Testis (tissue), 2 donors: ENCODE data around the gene DENND2A.

Source experiments
- CTCF ChIP-seq, 3 experiments: fragments of 450-650 bp in 2 of 3; fragments of 200-600 bp in 1 of 3; sonication (generic) in 1 of 3; IDR thresholded peaks; one replicate each; pipeline ENCODE4 v1.5.1; 2016 to 2019; ENCODE audit warnings: antibody characterized with exemption in 3 of 3, mild to moderate bottlenecking in 2 of 3, moderate library complexity in 1 of 3
- POLR2A ChIP-seq: fragments of 450-650 bp; IDR thresholded peaks from one replicate; pipeline ENCODE4 v1.6.1; 2017; ENCODE audit warnings: antibody characterized with exemption, mild to moderate bottlenecking, moderate library complexity

- TF ChIP-seq POLR2A (no peak), CTCF (IDR thresholded peaks at IDR 0.05) (no peak)
Observed at GRCh38 chr7:140616328-140616727, 24.3 kb downstream of the DENND2A start.
